GM19463 (cell line): Measurements from ENCODE around the gene MED13.
"Not testable (repeated sequence)": the region's sequence is repeated elsewhere in the genome, so short reads cannot be mapped to it uniquely, and the experiment has no call there.

Experiments used
- ATAC-seq: cut with Tn5 transposase; IDR thresholded peaks from one replicate; pipeline ENCODE4 v1.9.1; 2021; ENCODE audit warnings: mild to moderate bottlenecking, moderate library complexity; ENCODE audit not compliant: unreplicated experiment

Gene MED13

DNA sequence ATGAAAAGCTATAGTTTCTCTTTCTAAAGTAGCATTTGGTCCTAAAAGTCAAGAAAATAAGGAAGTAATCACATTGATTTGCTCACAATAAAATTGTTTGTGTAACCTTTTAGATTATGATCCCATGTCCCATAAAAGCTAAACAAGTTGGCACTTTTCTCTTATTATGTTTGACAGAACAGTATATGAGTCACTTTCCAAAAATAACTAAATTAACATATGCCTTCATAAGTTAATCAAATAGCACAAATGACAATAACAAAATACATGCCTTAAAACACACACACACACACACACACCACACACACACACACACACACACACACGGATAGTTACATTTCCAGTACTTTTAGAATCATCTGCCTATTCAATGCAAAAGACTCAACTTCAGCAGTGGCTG is 2.8 kb downstream of the MED13 start:
- no peak for ATAC-seq

DNA sequence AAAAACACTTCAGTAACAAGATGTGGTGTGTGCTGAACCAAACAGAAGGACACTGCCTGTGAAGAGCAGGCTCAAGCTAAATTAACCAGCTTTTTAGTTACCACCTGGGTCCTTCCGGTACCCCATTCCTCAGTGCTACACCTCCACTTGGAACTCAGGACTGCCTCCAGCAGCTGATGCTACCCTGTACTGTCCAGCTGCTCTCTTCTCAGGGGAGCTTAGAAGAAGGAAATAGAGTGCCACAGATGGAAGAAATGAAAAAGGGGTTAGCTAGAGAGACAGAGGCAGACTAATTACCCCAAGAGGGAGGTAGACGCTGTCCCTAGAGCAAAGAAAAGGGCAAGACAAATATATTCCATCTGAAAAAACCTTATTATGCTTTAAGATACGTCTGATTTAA is 5.7 kb downstream of the MED13 start:
- no peak for ATAC-seq

- no peak for ATAC-seq
These were observed 6.5 kb downstream of the MED13 start for GRCh38 chr17:62058611-62059010.

DNA sequence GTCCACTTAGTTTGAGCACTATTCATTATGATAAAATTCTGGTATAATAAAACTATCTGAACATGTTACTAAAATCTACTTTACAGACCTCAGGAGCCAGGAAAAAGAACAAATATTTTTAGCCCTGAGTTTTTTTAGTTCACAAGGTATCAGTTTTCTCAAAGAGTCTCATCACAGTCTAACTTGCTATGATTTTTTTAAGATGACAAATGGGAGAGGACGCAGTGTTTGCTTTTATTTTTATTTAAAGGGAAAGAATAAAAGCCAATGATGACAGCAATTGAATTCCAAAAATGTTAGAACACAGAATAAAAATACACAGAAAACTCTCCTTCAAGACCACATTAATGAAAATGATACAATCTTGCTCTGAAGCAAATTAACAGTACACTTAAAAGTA is 7.4 kb downstream of the MED13 start:
- no peak for ATAC-seq

- ATAC-seq: no peak
These were observed 12.2 kb downstream of the MED13 start for GRCh38 chr17:62052765-62053338.

DNA sequence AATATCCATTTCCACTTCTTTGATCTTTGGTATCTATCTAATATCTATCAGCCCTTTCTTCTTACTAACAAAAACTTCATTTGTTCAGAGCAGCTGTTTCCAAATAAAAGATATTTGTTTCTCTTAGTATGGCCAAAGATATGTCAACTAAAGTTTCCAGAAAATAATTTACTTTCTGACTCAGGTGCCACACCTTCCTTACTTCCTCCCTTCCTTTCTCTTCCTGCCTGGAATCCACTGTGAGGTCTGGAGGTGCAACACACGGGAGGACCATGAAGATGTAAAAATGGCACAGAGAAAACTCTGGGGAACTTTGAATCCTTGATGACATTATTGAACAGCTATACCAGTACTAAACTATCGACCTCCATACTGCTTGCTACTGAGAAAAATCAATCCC is 14.0 kb downstream of the MED13 start:
- no peak for ATAC-seq

DNA sequence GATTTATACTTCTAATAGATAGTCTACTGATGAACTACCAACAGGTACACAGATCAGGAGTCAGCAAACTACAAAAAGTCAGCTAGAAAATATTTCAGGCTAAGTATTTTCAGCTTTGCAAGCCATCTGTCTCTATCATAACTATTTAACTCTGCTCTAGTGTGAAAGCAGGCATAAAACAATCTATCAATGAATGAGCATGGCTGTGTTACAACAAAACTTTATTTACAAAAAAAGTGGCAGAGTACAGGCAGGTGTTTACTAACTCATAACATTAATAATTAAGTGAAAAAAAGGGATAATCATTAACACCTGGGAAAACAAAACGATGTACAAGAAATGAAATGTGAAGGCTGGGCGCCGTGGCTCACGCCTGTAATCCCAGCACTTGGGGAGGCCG is 15.8 kb downstream of the MED13 start:
- ATAC-seq: no peak

- no peak for ATAC-seq
These were observed 16.8 kb downstream of the MED13 start for GRCh38 chr17:62048262-62048661.

- no peak for ATAC-seq
These were observed 19.6 kb downstream of the MED13 start for GRCh38 chr17:62045517-62045916.

DNA sequence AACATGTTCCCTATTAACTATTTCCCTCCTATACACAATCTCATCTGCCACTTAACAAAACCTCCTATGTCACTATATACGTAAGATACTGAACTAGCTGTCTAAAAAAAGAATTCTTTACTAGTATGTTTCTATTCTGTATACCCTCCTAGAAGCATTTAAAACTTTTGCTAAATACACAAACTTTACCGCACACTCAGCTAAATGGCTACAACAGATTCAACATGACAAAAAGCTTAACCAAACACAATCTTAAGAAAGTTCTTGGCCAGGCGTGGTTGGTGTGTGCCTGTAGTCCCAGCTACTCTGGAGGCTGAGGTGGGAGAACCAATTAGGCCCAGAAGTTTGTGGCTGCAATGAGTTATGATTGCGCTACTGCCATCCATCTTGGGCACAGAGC is 20.0 kb downstream of the MED13 start:
- no peak for ATAC-seq

DNA sequence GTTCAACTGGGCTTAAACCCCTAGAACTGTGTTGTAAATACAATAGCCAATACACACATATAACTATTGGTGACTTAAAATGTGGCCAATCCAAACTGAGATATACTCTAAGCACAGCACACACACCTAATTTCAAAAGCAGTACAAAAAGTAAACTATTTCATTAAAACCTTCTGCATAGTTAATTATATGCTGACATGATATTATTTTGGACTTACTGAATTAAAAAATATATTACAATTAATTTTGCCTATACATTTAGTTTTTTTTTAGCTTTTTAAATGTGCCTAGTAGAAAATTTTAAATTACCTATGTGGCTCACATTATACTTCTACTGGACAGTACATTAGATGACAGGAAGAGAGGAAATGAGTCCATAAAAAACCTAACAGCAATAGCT is 21.5 kb downstream of the MED13 start:
- no peak for ATAC-seq

GRCh38 chr17:62043140-62043539 is 21.9 kb downstream of the MED13 start:
- ATAC-seq: no peak

DNA sequence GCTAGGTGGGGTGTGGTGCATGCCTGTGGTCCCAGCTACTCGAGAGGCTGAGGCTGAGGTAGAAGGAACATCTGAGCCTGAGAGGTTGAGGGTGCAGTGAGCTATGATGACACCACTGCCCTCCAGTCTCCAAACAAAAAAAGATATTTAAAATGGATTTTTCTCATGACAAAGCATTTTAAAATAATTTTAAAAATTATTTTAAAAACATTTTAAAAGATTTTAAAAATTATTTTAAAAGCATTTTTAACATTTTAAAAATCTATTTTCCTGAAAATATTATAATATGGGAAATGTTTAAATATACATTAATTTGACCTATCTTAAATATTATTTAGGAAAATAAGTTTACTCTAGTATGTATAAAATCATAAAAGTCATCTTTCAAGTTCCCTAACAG is 26.8 kb downstream of the MED13 start:
- no peak for ATAC-seq

DNA sequence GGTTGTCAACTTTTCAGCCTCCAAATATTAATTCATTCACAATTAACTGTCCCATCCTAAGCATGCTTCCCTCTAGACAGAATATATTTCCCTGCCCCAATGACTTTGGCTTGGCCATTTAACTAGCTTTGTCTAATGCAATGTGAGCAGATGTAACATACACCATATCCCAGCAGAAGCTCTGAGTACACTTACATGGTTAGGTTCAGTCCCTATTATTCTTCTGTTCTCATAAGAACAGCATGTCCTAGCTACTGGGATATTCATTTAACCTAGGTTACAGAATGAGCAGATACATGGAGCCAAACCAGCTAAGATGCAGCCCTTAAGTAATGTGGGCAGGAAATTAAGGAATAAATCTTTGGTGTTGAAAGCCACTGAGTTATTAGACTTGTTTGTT is 31.8 kb downstream of the MED13 start:
- no peak for ATAC-seq

DNA sequence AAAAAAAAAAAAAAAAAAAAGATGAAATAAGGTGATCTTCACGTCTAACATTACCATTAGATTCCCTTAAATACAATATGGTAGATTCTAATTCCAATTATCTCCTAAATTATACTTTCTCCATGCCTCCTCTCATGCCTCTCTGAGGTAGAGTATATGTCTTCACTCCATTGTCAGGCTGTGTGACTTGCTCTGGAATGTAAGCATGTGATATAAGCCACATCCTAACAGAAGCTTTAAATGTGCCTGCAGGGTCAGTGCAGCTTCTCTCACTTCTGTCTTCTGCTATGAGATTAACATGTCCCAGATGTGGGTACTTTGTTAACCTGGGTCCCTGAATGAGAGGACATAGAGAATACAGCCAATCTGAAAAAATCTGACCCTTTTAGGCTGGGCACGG is 32.6 kb downstream of the MED13 start:
- no peak for ATAC-seq

GRCh38 chr17:62030264-62030663 is 34.8 kb downstream of the MED13 start:
- ATAC-seq: no peak

DNA sequence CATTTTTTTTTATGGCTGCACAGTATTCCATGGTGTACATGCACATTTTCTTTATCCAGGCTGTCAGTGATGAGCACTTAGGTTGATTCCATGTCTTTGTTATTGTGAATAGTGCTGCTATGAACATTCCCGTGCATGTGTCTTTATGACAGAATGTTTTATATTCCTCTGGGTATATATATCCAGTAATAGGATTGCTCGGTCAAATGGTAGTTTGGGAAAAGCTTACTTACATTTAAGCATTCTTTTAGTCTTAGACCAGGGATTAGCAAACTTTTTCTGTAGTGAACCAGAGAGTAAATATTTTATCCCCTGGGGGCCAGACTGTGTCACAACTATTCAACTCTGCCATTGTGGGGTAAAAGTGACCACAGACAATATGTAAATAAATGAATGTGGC is 40.2 kb downstream of the MED13 start:
- ATAC-seq: no peak

GRCh38 chr17:62017912-62018311 is 47.2 kb downstream of the MED13 start:
- no peak for ATAC-seq

- ATAC-seq: no peak
These were observed 47.6 kb downstream of the MED13 start for GRCh38 chr17:62017496-62017895.

- ATAC-seq: no peak
These were observed 50.6 kb downstream of the MED13 start for GRCh38 chr17:62014526-62014925.

DNA sequence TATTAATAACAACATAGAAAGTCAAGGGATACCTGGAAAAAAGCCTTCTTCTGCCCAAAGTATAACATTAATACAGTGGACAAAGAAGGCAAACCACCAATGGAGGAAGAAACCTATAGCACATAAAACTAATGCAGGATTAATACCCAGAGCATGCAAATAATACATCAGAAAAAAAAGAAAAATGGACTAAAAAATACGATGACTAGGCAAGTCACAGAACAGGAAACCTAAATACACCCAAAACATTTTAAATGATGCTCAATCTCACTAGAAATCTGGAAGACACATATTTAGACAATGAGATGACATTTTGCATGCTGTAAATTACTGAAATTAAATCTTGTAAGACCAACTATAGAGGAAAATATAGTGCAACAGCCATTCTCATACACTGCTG is 55.9 kb downstream of the MED13 start:
- no peak for ATAC-seq

DNA sequence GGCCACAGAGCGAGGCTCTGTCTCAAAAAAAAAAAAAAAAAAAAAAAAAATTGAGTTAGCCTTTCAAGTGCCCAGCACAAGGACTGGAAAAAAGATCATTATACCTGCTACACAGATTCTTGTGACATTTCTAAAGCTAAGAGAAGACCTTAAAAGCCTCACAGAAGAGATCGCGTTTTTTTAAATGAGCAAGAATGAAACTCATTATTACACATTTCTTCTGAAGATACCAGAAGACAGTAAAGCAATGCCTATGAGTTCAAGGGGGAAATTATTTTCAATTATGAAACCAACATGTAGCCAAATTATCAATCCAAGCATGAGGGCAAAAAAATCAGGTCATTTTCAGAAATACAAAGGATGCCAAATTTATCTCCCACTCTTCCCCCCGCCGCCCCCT is 56.8 kb downstream of the MED13 start:
- ATAC-seq: no peak

- ATAC-seq: no peak
These were observed 60.7 kb downstream of the MED13 start for GRCh38 chr17:62004388-62004787.

- ATAC-seq: not testable (repeated sequence)
These were observed 61.9 kb downstream of the MED13 start for GRCh38 chr17:62003141-62003540.
